ENCODE results near the gene ARMH3.

The ARMH3 gene

GRCh38 chr10:101933976-101934375 is 122.0 kb downstream of the ARMH3 start:
- DNase-seq (ENCODE audit: low read depth): no peak
- H3K4me3 ChIP-seq (replicated peaks; ENCODE audit: low read depth, low read length): no peak overlapping the region
- TF ChIP-seq CTCF (IDR thresholded peaks at IDR 0.05; ENCODE audit: low read length, missing control alignments): no peak

DNA sequence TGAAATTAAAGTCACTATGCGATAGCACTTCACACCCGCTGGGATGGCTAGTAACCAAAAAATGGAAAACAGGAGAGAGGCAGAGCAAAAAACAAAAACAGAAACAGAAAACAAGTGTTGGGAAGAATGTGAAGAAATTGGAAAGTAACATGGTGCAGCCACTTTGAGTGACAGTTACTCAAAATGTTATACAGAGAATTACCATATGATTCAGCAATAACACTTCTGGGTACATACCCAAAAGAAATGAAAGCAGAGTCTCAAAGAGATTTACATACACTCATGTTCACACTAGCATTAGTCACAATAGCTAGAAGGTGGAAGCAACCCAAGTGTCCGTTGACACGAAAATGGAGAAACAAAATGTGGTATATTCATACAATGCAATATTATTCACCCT is 123.8 kb downstream of the ARMH3 start:
- DNase-seq (ENCODE audit: low read depth): no peak
- TF ChIP-seq CTCF (IDR thresholded peaks at IDR 0.05; ENCODE audit: low read length, missing control alignments): no peak
- H3K4me3 ChIP-seq (replicated peaks; ENCODE audit: low read depth, low read length): no peak overlapping the region

DNA sequence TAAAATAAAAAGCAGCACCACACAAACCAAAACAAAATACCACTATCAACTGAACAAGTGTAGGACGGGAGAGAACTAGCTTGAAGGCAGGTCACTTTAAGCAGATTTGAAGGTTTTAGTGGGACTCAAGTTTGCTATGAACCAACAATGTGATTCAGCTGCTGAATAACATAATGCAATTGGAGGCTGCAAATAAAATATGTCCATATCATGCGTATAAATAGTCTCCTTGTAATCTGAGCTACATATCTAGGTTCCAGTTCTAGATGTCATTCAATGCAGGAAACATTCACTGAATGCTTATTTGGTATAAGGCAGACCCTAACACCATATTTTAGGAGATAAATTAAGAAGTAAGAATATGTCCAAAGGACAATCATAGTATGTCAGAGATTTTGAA is 130.9 kb downstream of the ARMH3 start:
- no peak for TF ChIP-seq CTCF (IDR thresholded peaks at IDR 0.05; ENCODE audit: low read length, missing control alignments)
- no peak overlapping the region for H3K4me3 ChIP-seq (replicated peaks; ENCODE audit: low read depth, low read length)
- no peak for DNase-seq (ENCODE audit: low read depth)

DNA sequence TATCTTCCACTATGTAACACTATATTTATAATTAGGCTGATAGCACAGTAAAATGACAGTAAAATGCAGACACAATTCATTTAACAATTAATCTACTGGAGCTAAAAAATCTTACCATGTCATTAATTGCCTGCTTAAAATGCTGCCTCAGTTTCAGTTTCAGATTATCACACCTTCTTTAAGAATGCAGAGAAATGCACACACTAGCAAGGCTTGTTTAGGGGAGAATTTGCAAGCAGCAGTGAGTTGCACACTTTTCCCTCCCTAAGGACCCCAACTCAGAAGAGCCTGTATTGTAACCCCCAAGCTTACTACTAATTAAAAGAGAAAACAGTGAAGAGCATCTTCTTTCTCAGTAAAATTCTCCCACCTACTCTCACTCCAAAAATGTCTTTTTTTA is 132.7 kb downstream of the ARMH3 start:
- DNase-seq (ENCODE audit: low read depth): no peak
- TF ChIP-seq CTCF (IDR thresholded peaks at IDR 0.05; ENCODE audit: low read length, missing control alignments): no peak
- H3K4me3 ChIP-seq (replicated peaks; ENCODE audit: low read depth, low read length): no peak overlapping the region

GRCh38 chr10:101922846-101923245 is 133.1 kb downstream of the ARMH3 start:
- no peak overlapping the region for H3K4me3 ChIP-seq (replicated peaks; ENCODE audit: low read depth, low read length)
- no peak for TF ChIP-seq CTCF (IDR thresholded peaks at IDR 0.05; ENCODE audit: low read length, missing control alignments)
- no peak for DNase-seq (ENCODE audit: low read depth)

DNA sequence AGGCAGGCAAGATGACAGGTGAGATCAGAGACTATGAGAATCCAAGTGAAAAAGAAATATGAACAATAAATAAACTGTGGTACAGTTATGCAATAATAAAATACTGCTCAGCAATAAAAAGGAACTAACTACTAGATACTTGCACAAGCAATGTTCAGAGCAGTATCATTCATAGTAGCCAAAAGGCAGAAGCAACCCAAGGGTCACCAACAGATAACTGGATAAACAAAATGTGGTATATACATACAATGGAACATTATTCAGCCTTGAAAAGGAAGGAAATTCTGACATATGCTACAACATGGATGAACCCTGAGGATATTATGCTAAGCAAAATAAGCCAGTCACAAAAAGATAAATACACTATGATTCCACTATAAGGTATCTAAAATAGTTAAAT is 135.4 kb downstream of the ARMH3 start:
- TF ChIP-seq CTCF (IDR thresholded peaks at IDR 0.05; ENCODE audit: low read length, missing control alignments): no peak
- no peak for DNase-seq (ENCODE audit: low read depth)
- no peak overlapping the region for H3K4me3 ChIP-seq (replicated peaks; ENCODE audit: low read depth, low read length)

GRCh38 chr10:101919026-101919770 is 136.8 kb downstream of the ARMH3 start:
- no peak for DNase-seq (ENCODE audit: low read depth)
- TF ChIP-seq CTCF (IDR thresholded peaks at IDR 0.05; ENCODE audit: low read length, missing control alignments): no peak
- H3K4me3 ChIP-seq (replicated peaks; ENCODE audit: low read depth, low read length): no peak overlapping the region
